HG03457 (cell line): ENCODE results near the gene CLDN16.

Experiments used
- ATAC-seq: cut with Tn5 transposase; IDR thresholded peaks from one replicate; pipeline ENCODE4 v1.9.1; 2021; ENCODE audit warnings: moderate number of reproducible peaks; ENCODE audit not compliant: unreplicated experiment

CLDN16 gene, protein sequence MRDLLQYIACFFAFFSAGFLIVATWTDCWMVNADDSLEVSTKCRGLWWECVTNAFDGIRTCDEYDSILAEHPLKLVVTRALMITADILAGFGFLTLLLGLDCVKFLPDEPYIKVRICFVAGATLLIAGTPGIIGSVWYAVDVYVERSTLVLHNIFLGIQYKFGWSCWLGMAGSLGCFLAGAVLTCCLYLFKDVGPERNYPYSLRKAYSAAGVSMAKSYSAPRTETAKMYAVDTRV

GRCh38 chr3:190387578-190388213 lies at the start of gene CLDN16:
TSS of gene CLDN16 (plus strand) at chr3:190388163. CDS start at chr3:190388330, 167 bp downstream.
- ATAC-seq, result no peak

DNA sequence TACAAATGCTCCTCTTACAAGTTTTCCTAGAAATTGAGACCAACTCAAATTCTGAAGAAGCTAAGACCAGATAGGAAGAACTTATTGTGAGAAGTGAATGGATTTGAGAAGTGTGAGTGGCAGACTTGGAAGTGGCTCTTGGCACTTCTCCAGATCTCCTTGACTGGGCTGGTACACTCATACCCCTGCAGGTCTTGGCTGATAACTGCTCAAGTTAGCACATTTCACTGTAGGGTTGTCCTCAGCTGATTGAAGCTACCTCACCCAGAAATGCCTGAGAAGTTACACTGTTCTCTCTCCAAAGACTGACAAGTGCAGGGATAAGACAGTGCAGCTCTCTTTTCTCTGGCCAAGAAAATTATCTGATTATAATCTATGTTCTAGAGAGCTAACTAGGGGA lies 49.2 kb upstream of the CLDN16 start:
- no peak for ATAC-seq

DNA sequence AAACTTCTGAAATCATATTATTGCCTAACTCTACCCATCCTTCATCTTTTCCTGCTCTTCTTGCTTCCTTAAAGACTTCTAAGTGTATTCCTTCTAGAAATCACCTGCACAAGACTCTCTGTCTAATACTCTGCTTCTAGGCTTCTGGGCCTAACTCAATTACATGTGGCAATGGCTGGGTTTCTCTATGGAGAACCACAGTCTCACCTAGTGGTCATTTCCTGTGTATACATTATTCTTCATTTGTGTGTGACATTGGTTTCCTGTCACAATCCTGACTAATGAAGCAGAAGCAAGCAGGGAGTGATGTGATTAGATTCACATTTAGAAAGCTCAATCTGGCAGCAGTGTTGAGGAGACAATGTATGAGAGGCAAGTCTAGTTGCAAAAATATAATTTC lies 48.8 kb upstream of the CLDN16 start:
- no peak for ATAC-seq

DNA sequence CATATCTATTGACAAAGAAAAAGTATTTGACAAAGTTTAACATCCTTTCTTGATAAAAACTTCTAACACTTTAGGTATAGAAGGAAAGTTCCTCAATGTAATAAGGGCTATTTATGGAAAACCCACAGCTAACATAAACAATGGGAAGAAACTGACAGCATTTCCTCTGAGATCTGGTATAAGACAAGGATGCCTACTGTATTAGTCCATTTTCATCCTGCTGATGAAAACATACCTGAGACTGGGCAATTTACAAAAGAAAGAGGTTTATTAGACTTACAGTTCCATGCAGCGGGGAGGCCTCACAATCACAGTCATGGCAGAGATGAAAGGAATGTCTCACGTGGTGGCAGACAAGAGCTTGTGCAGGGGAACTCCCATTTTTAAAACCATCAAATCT lies 47.9 kb upstream of the CLDN16 start:
- no peak for ATAC-seq

DNA sequence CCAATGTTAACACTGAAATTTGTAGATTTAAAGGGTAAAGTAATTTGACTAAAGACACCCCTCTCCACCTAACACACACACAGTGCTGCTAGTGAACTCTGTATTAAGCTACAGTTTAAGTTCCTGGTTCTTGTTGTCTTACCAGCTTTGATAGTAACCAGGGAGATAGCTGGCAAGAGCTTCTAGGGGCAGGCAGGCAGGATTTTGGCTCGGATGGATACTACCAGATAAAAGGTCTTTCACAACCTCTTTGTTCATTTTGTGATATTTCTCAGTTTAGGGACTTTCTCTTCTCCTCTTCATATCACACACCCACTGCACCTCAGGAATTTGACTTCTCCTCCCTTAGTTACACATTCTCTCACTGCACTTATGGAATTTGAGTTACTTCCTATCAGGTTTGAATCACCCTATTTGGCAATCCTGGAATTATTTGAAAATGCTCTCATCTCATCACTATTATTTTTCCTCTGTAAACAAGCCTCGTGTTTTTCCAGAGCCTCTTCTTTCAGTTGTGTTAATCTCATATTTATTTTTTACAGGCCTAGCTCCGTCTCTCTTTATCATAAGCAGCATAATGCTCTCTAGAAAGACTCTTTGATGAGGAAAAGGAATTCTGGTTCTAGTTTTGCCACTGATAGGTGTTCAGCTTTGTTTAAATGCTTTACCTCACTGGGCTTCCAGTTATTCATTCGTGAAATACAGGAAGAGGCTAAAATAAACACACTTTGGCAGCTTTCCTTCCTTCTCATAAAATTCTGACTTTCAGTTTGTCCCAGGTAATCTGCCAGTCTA lies 42.7 kb upstream of the CLDN16 start:
- ATAC-seq, result no peak

DNA sequence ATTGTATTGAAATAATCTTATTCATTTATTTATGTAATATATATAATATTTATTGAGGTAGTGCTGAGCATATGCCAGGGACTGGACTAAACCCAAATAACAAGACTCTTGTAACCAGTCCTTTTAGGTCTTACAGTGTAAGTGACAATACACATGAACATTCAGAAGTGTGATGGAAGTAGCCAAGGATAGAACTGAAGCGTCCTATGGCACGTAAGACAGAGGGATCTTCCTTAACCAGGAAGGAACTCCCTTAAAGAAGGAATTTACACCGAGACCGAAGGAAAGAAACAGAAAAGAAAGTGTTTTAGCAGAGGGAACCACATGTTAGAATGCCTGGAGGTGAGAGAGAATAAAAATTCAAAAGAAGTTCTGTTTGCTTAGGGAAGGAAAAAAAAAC lies 42.1 kb upstream of the CLDN16 start:
- no peak for ATAC-seq

DNA sequence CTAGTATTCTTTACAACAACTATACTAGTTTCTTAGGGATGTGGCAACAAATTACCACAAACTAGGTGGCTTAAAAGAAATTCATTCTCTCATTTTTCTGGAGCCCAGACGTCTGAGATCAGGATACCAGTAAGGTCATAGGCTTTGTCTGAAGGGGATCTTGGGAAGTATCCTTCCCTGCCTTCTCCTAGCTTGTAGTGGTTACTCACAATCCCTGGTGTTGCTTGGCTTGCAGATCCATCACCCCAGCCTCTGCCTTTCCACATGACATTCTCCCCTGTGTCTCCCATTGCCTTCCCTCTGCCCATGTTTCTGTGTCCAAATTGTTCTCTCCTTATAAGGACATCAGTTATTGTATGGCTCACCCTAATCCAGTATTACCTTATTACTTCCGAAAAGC lies 41.4 kb upstream of the CLDN16 start:
- no peak for ATAC-seq

GRCh38 chr3:190352861-190353457 lies 35.0 kb upstream of the CLDN16 start:
- ATAC-seq, result no peak

DNA sequence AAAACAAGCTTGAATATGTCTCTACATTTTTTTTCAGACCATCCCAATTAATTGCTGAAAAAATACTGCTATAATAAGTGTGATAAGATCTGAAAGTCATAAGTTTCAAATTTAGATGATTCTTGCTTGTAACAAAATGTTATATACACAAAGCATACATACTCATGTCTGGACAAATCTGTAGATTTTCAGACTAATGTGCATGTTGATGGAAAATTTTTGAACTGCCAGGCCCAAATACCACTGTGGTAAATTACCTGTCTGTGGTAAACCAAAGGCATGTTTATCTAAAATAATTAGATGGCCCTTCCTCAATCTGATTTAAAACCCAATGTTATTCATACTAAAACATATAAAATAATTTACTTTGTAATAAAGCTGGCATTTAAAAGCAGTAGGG lies 31.7 kb upstream of the CLDN16 start:
- ATAC-seq, result no peak

DNA sequence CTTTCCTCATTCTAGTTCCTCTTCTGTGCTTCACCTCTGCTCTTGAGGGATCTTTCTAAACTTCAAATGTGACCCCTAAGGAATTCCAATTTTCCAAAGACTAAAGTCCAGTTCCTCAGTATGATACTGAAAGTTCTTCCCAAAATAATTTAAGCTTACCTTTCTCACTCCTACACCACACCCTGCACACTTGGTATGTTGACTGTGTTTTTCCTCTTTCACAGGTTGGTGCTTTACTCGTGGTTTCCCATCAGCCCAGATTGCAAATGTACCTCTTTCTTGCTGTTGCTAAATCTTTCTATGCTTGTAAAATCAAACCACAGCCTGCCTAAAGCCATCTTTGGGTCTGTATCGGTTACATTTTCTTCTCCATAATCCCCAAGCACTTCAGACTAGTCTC lies 30.5 kb upstream of the CLDN16 start:
- no peak for ATAC-seq

GRCh38 chr3:190359813-190360212 lies 28.1 kb upstream of the CLDN16 start:
- no peak for ATAC-seq

DNA sequence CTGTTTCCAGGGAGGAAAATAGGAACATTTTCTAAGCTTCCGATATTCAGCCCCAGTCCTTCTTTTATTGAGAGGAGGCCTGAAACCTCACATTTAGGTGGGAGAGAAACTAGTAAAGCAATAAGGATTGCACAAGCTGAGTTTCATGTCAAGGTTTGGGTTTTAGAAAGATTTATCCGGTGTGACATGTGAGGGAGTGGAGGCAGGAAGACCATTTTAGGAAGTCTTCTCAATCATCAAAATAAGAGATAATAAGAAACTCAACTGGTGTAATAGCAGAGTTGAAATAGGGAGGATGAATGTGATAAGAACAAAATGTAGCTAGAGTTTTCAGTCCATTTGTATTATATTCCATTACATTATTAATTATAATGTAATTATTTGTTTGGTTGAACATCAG lies 27.7 kb upstream of the CLDN16 start:
- ATAC-seq, result no peak

DNA sequence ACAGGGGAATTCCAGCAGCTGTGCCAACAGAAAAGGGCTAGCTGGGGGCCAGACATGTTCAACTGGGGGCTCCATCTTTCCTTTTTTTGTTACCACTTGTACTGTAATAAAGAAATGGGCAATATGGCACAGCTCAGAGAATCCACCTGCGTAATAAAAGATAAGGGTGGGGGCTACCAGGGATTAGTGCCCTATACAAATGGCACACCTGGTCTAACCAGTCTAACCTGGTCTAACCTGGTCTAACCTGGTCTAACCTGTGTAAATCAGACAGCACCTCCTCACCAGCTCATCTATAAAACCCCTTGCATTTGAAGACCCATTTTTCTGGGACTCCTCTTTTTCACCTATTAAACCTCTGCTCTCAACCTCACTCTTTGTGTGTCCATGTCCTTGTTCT lies 26.2 kb upstream of the CLDN16 start:
- ATAC-seq, result no peak

- ATAC-seq, result no peak
Measured at GRCh38 chr3:190362258-190362657, 25.7 kb upstream of the CLDN16 start.

DNA sequence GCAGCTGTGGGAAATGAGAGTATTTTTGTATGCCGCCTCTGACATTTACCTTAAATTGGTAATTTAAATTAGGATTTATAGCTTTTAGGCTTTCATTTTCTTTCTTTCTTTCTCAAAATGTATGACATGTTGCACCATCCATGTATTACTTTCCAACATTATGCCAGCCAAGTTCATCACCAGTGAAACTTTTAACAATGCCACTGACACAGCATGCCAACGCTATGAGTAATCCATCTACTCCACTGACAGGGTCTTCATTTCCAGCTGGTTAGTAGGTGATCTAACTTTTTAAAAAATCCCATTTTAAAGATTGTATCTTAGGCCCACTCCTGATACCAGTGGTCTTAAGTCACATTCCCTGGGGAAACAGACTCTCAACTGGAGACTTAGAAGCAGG lies 21.8 kb upstream of the CLDN16 start:
- no peak for ATAC-seq

DNA sequence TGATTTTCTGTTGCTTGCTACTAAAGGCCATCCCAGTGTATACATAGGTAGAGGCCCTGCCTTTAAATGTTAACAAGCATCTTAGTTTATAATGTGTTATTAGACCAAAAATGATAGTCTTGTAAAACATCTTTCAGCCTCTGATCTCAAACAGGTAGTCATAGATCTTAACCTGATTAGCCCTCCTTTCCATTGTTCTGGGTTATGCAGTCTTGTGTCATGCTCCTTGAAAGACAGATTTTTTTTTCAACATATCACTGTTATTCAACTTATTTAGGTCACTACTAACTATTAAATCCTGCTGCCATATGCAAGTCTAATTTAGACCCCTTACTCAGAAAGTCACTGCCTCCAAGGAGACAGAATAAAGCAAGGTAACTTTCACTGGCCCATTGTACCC lies 19.1 kb upstream of the CLDN16 start:
- ATAC-seq, result no peak

DNA sequence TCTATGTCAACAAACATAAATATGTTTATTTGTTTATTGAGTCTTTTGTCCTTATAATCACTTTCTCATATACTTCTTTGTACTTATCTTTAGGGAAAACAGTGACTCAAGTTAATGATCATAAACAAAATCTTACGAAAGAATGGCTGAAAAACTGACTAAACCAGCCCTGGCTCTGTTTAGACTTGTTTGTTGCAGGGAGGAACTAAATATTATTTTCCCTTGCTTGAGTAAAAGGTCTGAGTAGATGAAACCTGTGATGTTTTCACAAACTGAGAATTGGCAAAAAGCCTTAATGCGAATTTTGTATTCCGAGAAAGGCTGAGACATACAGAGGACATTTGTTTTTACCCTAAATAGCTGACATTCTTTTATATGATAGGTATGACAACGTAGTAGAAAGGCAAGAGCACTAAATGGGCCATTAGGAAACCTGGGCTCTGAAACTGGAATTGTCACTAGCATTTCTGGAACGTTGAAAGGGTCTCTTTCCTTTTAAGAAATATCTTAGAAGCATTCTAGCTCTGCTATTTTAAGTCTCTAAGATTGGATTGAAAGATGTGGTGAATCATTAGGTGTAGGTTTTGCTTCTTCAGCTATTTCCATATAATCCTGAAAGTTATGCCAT lies 18.2 kb upstream of the CLDN16 start:
- ATAC-seq, result no peak

DNA sequence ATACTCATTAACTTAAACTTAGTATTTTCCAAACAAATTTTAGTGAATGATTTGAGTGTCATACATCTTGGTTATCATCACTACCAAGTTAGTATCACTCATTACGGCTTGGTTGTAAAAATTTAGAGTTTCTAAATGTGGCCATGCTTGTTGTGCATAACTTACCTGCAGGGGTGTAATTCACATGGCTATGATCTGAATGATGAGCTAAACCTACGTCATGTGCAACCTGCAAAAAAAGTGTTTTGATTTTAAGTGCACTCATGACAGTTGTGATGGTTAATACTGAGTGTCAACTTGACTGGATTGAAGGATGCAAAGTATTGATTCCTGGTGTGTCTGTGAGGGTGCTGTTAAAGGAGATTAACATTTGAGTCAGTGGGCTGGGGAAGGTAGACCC lies 17.6 kb upstream of the CLDN16 start:
- no peak for ATAC-seq

DNA sequence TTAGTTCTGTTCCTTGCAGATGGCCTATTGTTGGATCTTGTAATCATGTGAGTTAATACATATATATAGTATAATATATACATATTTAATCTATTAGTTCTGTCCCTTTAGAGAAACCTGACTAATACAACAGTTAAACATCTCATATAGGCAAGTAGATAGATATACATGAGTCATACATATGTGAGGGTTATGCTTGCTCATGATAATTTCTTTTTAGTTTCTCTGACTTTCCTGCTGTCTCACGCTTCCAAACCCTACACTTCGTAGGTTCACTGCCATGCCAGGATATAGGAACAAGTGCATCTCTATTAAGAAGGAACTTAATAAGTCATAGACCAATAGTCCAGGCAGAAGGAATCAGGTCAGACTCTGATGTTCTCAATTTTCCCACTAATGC lies 16.8 kb upstream of the CLDN16 start:
- no peak for ATAC-seq

DNA sequence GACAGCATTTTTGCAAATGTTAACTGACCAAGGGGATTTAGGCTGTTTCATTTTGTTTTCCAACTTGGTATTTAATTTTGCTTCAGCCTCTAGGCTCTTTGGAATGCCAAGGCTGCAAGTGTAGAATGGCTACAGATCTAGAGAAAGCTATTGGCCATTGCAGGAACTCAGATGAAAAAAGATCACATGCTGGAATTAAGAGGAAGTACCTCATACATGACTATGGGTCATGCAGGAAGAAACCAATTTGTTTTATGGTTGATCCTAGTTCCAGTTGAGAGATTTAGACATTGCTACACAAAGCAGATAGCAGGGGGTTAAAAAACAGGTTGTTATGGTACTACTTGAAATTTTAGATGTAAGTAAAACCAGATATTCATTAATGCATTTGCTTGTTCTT lies 12.7 kb upstream of the CLDN16 start:
- ATAC-seq, result no peak

DNA sequence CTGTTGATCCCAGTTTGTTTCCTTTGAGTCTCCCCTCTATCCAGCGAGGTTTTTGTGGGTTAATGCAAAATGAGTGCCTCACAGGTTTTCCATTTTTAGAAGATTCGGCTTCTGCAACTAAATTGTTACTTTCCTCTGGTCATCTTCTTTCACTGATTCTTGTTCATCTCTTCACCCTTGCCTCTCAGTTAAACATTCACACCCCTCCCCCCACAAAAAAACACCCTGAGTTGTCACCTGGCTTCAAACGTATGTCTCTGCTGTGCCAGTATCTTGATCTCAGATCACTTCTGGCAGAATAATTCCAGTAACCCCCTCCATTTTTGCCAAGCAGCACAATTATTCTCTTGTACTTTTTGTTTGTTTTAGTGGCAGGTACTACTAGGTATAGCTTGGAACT lies 12.3 kb upstream of the CLDN16 start:
- ATAC-seq, result no peak
